HG03575 (cell line): ENCODE data around the gene SOS2.
"Not testable (repeated sequence)": the region's sequence is repeated elsewhere in the genome, so short reads cannot be mapped to it uniquely, and the experiment has no call there.

ENCODE experiments used
- ATAC-seq: cut with Tn5 transposase; IDR thresholded peaks from one replicate; pipeline ENCODE4 v1.9.1; 2021; ENCODE audit not compliant: unreplicated experiment, insufficient number of reproducible peaks, low FRiP score; ENCODE audit errors: extremely low read depth

SOS2 gene

GRCh38 chr14:50091240-50091913 lies 140.0 kb downstream of the SOS2 start:
- no peak for ATAC-seq

DNA sequence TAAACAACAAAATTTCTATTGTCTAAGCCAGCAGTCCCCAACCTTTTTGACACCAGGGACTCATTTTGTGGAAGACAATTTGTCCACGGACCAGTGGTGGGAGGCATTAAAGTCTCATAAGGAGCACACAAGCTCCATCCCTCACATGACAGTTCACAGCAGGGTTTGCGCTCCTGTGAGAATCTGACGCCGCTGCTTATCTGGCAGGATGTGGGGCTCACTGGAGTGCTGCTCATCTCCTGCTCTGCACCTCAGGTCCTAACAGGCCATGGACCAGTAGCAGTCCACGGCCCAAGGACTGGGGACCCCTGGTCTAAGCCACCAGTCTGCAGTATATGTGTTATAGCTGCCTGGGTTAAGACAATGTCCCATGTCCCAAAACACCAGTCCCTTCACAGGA lies 142.2 kb downstream of the SOS2 start:
- ATAC-seq, result no peak

DNA sequence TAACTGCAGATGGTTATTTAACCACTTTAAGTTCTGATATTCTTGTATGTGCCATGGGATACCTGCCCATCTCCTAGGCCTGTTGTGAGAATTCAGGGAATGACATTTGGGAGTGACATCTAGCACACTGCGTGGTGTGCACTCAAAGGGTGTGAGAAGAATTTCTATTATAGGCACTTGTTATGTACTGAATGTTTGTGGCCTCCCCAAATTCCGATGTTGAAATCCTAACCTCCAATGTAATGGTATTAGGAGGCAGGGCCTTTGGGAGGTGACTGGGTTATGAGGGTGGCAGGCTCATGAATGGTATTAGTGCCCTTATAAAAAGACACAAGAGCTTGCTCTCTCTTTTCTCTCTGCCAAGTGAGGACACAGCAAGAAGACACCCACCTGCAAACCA lies 142.6 kb downstream of the SOS2 start:
- ATAC-seq, result no peak

- ATAC-seq, result no peak
Measured at GRCh38 chr14:50088117-50088515, 143.3 kb downstream of the SOS2 start.

DNA sequence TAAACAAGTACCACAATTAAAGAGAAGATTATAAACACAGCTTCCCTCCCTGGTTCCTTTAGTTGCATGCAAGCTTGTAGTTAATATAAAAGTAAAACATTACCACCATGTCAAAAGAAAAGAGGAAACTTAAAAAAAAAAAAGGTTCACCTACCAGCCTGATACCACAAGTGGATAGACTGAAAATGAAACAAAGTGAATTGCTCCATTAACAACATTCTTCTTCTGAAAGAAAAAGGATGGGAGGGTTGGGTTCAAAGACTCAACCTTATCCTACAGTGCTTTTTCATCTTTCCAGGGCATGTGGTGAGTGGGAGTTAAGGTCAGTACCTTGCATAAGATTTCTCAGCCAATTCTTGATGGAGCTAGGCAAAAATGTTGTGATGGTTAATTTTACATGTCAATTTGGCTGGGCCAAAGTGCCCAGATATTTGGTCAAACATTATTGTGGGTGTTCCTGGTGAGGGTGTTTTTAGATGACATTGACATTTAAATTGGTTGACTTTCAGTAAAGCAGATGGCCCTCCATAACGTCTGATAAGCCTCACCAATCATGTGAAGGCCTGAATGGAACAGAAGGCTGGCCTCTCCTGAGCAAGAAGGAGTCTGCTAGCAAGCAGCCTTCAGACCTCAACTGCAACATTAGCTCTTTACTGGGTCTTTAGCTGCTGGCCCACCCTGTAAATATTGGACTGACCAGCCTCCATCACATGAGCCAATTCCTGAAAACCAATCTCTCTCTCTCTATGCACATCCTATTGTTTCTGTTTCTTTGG lies 143.8 kb downstream of the SOS2 start:
- no peak for ATAC-seq

- no peak for ATAC-seq
Measured at GRCh38 chr14:50086321-50086711, 145.1 kb downstream of the SOS2 start.

DNA sequence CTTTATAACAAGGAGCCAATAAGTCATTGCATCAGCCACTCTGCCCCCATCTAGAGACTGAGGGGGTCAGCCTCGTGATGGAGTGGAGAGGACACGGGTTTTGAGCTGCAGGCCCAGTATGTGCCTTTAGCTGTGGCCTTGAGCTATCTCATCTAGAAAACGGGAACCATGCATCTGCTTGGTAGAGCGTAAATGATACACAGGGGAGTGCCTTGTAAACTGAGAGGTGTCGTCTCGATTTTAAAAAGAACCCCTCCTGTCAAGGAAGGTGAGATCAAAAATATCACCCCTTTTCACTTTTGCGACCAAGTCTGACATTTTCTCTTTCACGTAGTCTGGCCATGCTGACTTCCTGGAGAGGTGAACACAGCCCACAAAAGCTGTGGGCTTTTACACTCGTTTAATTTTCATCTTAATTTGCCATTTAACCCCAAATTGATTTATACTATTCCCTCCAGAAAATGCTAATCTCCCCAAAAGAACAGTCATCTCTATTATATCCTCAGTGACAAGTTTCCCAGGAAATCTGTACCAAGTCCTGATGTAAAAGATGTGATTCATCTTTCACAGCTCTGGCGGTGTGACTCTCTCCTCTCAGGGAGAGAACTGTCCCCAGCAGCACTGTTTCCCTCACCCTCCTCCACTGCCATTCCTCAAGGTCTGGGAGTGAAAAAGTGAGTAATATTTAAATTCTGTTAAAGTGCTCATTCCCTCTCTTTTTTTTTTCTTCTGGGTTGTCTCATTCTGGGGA lies 145.6 kb downstream of the SOS2 start:
- peak; percentile 36 for ATAC-seq

DNA sequence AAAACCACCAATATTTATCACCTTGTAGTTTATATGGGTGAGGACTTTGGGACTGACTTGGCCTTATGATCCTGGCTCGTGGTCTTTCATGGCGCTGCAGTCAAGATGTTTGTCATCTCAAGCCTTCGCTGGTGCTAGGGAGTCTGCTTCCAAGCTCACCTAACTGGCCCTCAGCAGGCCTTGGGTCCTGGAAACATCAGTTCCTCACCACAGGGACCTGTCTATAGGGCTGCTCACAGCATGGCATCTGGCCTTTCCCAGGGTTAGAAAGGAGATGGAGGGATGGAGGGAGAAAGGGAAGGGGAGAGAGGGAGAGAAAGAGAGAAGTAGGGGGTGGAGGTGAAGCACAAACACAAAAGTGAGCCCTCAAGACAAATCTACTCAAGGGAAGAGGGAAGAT lies 146.7 kb downstream of the SOS2 start:
- ATAC-seq, result no peak

DNA sequence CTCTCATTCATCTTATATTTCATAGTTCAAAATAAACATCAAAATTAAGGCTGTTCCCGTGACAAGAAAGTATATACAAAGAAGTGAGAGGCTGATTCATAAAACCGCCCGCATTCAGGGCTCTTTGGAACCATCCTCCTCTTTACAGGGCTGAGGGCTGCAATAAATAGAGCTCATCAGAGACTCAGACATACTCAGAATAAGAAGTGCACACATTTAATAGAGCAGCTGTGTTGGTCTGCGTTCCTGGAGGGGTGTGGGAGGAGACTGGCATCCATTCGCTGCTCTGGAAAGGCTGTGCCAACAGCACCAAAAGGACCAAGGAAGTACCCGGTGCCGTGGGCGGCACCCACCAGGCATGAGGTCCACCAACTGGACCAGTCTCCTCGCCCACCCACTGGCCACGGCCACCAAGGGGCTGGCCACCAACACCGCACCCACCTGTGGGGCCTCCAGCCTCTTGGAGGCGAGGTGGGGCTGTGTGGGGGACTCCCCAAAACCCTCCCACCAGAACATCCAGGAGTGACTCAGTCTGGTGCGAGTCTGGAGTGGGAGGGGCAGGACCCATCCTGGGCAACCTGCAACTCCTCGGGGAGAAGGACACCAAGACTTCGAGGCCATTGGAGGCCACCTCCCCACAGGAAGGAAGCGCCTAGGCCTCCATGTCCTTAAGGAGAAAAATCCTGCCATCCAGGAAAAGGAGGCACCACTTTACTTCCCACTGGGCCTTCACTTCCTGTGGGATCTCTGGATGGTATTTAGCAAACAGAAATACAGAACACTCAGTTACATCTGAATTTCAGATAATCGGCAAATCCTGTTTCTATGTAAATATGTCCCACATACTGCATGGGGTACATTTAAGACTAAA lies 147.7 kb downstream of the SOS2 start:
- peak; percentile 9 for ATAC-seq

- ATAC-seq, result peak; percentile 39
Measured at GRCh38 chr14:50082784-50083466, 148.5 kb downstream of the SOS2 start.

GRCh38 chr14:50082308-50082742 lies 149.1 kb downstream of the SOS2 start:
- no peak for ATAC-seq

GRCh38 chr14:50079103-50079502 lies 152.3 kb downstream of the SOS2 start:
- ATAC-seq, result not testable (repeated sequence)

GRCh38 chr14:50073663-50074062 lies 157.7 kb downstream of the SOS2 start:
- ATAC-seq, result not testable (repeated sequence)

GRCh38 chr14:50072395-50072794 lies 159.0 kb downstream of the SOS2 start:
- no peak for ATAC-seq

DNA sequence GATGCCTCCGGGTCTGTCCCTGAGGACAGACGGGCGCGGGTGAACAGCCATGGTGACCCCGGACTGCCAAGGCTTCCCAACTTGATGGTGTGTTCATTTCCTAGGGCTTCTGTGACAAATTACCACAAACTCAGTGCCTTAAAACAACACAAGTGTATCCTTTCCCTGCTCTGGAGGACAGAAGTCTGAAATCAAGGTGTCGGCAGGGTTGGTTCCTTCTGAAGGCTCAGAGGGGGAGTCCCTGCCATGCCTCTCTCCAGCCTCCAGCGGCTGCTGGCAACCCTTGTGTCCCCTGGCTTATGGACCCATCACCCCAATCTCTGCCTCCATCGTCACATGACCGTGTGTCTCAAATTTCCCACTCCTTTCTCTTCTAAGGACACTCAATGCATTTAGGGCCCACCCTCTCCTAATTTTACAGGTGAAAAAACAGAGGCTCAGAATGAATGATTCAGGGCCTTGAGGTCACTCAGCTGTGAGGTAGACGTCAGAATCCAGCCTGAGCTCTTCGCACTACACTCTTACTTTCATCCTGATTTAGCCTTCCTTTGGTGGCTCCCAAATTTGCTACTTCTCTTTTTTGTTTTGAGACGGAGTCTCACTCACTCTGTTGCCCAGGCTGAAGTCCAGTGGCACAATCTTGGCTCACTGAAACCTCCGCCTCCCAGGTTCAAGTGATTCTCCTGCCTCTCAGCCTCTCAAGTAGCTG lies 160.4 kb downstream of the SOS2 start:
- ATAC-seq, result no peak

DNA sequence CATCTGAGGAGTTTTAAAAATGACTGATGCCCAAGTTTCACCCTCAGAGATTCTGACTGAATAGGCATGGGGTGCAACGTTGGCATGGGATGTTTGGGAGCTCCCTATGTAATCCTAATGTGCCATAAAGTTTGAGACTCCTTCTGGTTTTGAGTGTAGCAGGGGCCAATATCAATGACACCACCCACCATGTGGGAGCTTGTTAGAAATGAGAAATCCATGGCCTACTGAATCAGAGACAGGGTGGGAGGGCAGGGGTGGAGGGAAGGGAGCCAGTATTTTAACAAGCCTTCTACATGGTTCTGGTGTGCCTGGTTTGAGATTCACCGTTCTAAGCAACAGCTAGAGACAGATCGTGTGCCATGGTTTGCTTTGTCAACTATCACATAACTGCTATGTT lies 161.1 kb downstream of the SOS2 start:
- no peak for ATAC-seq

- no peak for ATAC-seq
Measured at GRCh38 chr14:50069325-50069724, 162.1 kb downstream of the SOS2 start.

DNA sequence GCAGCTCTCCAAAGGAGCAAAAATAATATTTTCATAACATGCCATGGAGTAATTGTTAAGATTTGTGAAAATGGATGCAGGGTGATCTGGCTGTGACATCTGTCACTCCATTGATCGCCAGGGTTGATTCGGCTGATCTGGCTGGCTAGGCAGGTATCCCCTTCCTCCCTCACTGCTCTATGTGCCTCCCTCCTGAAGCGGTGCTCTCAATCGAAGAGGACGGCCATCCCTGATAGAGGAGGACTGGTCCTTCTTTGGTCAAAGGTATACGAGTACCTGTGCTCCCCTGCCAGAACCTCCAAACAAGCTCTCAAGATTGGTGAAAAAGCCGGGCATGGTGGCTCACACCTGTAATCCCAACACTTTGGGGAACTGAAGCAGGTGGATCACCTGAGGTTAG lies 162.9 kb downstream of the SOS2 start:
- ATAC-seq, result no peak
